AML-193 (cell line): Measurements from ENCODE around the gene FGD6.

Source experiments
- DNase-seq, 2 experiments: peaks; one replicate each; lab custom pipeline; 2025; lab: John Stamatoyannopoulos, UW

FGD6 gene

GRCh38 chr12:95085612-95086011, 131.7 kb downstream of the FGD6 start:
- no peak for DNase-seq

DNA sequence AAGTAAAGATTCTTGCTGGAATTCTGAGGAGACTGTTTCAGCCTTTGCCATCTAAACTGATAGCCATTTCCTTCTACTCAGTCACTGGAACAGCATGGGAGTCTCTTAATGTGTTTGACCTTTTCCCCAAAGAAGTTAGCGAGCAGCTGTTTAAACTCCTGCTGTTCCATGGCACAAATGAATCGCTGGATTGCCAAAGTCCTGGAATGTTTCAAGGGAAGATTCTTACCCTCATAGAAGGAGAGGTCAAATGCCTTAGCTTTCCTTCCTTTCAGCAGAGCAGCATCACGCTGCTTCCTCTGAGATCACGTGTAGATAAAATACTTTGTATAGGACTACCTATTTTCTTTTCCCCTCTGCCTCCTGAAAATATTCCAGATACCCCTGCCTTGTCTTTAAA, 133.3 kb downstream of the FGD6 start:
- DNase-seq, result no peak

GRCh38 chr12:95083471-95083870, 133.8 kb downstream of the FGD6 start:
- no peak for DNase-seq

- no peak for DNase-seq
These were observed 139.9 kb downstream of the FGD6 start for GRCh38 chr12:95077341-95077740.

GRCh38 chr12:95074766-95075165, 142.5 kb downstream of the FGD6 start:
- DNase-seq, result no peak

- no peak for DNase-seq
These were observed 143.4 kb downstream of the FGD6 start for GRCh38 chr12:95073698-95074520.

DNA sequence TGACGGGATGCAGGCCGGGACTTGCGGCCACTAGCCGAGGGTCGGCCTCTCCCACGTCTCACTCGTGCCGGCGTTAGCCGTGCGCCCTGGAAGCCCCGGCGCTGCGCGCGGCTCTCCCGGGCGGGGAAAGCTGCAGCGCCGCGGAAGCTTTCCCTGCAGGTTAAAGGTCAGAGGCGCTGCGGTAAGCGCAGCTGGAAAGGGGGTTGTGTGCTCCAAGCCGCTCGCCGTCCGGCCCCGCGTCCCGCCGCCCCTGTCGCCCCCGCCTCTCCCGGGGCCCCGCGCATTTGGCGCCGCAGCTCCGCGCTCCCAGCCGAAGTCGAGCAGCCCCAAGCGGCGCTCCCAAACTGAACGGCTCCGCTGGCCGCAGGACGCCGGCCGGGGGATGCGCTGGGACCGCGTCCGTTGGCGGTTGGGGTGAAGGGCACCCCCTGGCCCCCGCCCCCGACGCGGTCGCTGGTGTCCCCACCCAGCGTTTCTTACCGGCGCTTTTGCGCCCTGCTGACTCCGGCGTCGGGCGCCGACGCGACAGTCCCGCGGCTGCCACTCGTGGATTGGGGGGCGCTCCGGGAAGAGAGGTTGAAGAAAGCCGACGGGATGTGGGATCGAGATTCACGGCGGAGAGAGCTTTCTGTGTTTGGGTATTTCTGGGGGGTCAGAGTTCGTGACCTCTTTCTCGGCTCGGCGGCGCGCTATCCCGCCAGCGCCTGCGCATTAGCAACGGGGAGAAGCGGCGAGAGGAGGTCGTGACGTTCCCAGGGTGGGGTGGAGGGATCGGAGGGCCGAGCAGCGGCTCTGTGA, 144.2 kb downstream of the FGD6 start, which contains the start of gene NR2C1:
TSS of gene NR2C1 (minus strand) at position 719 of the 798 bp plus-strand sequence. CDS start 6,234 bp downstream, outside the sequence.
- DNase-seq, result peak; percentile 86 to 92

DNA sequence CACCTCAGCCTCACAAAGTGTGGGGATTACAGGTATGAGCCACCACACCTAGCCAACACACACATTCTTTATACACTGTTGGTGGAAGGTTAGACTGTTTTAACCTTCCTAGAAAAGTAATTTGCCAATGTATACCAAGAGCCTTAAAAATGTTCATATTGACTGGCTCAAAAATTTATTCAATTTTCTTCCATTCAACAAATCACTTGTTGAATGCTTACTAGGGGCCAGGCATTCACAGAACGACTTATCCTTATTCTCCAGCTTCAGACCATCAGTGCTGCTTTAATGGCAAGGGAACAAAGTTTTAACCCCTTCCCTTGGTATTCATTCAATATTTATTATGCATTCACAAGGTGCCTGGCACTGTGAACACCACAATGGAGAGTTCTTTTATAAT, 146.9 kb downstream of the FGD6 start:
- DNase-seq, result no peak

GRCh38 chr12:95066091-95066855, 151.0 kb downstream of the FGD6 start:
- DNase-seq, result no peak

DNA sequence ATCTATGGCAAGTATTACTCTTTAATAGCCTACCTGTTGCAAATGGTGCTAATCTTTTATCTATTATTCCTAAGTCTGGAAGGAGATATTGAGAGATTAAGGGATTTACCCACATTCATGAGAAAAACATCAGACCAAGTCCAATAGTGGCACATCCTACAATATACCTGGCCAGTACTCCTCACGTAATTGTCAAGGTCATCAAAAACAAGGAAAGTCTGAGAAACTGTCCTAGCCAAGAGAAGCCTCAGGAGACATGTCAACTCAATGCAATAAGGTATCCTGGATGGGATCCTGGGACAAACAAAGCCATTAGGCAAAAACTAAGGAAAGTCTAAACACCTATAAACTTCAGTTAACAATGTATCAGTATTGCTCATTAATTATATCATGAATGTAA, 156.3 kb downstream of the FGD6 start:
- no peak for DNase-seq

DNA sequence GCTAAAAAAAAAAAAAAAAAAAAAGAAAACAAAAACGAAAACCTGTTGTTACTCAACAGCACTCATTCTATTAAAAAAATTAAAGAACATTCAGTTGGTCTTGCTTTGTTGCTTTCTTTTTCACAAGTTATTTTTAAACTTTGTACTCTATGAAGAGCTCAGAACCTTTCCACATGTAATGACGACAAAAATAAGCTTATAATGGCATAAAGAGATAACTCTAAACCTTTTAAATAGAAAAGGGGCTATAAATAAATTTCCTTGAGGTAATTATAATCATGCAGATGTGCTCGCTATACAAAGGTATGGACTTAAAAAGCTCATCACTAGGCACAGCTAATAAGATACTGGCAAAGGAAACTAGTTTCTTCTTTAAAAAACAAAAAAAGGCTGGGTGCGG, 157.3 kb downstream of the FGD6 start:
- DNase-seq, result no peak

- DNase-seq, result no peak
These were observed 159.8 kb downstream of the FGD6 start for GRCh38 chr12:95057424-95057823.

DNA sequence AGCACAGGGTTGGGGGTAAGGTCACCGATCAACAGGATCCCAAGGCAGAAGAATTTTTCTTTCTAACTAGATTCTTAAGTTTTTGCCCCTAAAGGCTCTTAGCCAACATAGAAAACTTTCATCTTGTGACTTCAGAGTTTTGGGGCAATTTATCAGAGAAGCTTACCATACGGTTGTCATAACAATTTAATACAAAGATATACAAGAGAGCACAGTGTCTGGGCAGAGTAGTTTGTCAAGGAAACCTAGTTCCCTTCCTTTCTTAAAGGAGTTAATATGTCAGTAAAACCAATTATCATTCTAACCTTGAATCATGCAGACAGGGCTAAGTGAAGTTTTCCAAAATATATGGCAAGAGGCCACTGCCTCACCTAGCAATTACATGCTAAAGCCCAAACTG, 162.2 kb downstream of the FGD6 start:
- no peak for DNase-seq

- DNase-seq, result no peak
These were observed 163.1 kb downstream of the FGD6 start for GRCh38 chr12:95054206-95054605.

DNA sequence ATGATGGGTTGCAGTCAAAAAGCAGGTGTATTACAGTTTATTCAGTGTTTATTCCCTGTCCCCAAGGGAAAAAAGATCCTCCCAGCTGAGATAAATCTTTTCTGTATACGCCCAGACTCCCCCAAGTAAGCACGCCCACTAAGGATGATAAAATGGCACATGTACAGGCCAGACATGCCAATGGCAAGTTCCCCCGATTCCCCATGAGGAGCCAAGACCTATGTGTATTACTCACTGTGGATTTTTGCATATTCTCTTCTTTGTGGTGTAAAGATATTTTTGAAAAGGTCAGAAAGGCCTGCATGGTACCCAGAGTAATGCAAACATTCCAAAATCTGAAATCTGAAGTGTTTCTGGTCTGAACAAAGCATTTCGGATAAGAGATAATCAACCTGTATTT, 166.0 kb downstream of the FGD6 start:
- DNase-seq, result no peak

DNA sequence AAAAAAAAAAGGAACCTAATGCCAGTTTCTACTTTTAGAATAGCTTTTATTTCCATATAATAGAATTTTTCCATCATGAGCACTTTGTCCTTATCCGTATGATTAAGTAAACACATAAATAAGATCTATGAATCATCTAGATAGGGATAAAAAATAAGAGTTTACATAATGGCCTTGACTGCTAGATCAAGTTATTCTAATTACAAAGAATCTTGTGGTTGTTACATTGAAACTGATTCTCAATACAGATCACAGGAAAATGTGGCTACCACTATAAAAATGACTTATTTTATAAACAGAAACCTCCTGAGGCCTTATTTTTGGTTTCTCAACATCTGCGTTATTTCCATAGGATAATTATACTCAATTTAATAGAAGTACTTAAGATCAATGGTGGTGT, 179.4 kb downstream of the FGD6 start:
- no peak for DNase-seq

GRCh38 chr12:95034750-95035149, 182.5 kb downstream of the FGD6 start:
- DNase-seq, result no peak
